ENCODE results near the gene DBF4B. TPM values are rescaled to one million over a fixed set of nuclear protein-coding genes. Genes with fewer than 3 reads are reported as not detected.

The DBF4B gene
- total and polyA plus RNA-seq, 10 of the 15 experiments (the other 5 are each of a cell fraction or from before 2014, with no cell fraction given), result 2.4 to 24.6 (median 16.9) TPM

DNA sequence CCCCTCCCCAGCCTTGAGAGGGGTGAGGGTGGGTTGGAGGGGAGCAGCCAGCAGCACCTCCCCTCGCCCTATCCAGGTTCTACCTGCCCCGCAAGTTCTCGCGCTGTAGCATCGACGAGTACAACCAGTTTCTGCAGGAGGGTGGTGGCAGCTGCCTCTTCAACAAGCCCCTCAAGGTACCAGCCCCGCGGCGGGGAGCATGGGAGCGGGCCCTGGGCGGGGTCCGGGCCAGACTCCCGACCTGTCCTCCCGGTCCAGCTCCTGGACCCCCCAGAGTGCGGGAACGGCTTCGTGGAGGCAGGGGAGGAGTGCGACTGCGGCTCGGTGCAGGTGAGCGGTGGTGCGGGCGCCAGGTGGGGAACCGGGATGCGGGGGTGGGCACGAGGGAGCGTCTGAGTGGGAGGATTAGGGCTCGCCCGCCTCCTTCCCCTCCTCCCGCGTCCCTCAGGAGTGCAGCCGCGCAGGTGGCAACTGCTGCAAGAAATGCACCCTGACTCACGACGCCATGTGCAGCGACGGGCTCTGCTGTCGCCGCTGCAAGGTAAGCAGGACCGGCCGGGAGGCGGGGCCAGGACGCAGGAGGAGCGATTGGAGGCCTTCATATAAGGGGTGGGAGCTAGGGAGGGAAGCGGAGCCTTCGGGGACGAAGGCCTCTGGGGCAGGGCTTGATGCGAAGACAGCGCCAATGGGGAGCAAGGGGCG, 66.8 kb downstream of the DBF4B start:
- ChIA-PET POLR2A (interaction anchor here (0.7 kb wide), 2 partner anchors 180 to 376 kb away, joined by 3 to 7 read pairs; no protein-coding TSS in a partner anchor), RAD21 (ENCODE audit: unreplicated experiment) (interaction anchor here (0.6 to 1.0 kb wide), 14 partner anchors 88 to 554 kb away, joined by 3 to 8 read pairs (median 3); partner anchors contain the start of gene ACBD4), SMC1A (ENCODE audit: uncharacterized antibody, unreplicated experiment) (interaction anchor here (1.0 to 3.3 kb wide), 5 partner anchors 59 to 360 kb away, joined by 3 to 19 read pairs (median 5); partner anchors contain the start of gene ACBD4), CTCF (interaction anchor here (0.6 to 12.1 kb wide), 19 partner anchors 11 to 376 kb away, joined by 3 to 175 read pairs (median 4); partner anchors contain the start of genes ACBD4 and PLCD3)
- no peaks in the 10 kb centered on the region for H3K79me2 ChIP-seq (ENCODE audit: control insufficient read depth, insufficient read depth, low read length)
- in situ Hi-C loops (cut with MboI), result loop anchor here (10.0 kb wide), 1 partner anchor 350 kb away; no protein-coding TSS in a partner anchor
- peak; percentile 99 for FAIRE-seq
- under 1% methylated on average over 46 of the region's 50 CpGs for WGBS (ENCODE audit: insufficient coverage, insufficient replicate concordance, low lambda C conversion rate, missing lambda C conversion rate)
- peak; percentile 96 for ATAC-seq
- H3K36me3 ChIP-seq (ENCODE audit: control insufficient read depth in 2 of 2, insufficient read depth in 2 of 2, low read length in 1 of 2), result no peaks in the 10 kb centered on the region
- peak overlapping the region; percentile 76; the same call in 1 of the 2 replicates for H3K4me3 ChIP-seq
- intact Hi-C loops (cut with micrococcal nuclease; ENCODE audit: unreplicated experiment), result loop anchor here (1.0 to 10.0 kb wide), 4 partner anchors 90 to 358 kb away; partner anchors contain the start of gene PLCD3
- H3K27ac ChIP-seq (ENCODE audit: control insufficient read depth, insufficient read depth), result no peak overlapping the region
- H3K9me3 ChIP-seq (replicated peaks; ENCODE audit: control insufficient read depth, insufficient read depth, low read length), result no peaks in the 10 kb centered on the region
- TF ChIP-seq PAX5 (IDR thresholded peaks at IDR 0.05; ENCODE audit: borderline replicate concordance, low read depth, low read length) (no peak), PKNOX1 (IDR thresholded peaks at IDR 0.05) (peak; percentile 33; the same call in 1 of the 2 replicates), EGR1 (IDR thresholded peaks at IDR 0.05; ENCODE audit: borderline replicate concordance in 1 of 2, low read depth in 2 of 2, low read length in 2 of 2) (peak in 1 of 2 experiments; percentile 61; a peak in 1 of 3 replicates), HDGF (IDR thresholded peaks at IDR 0.05) (peak; percentile 99), IKZF1 (conservative IDR thresholded peaks at IDR 0.05) (peak; percentile 48; the same call in 1 of the 2 replicates), HDAC2 (IDR thresholded peaks at IDR 0.05) (no peak), NFYB (IDR thresholded peaks at IDR 0.05; ENCODE audit: insufficient read depth, low read depth, low read length) (peak; percentile 76; the same call in 1 of the 2 replicates), MXI1 (IDR thresholded peaks at IDR 0.05; ENCODE audit: low read depth, low read length) (peak; percentile 88), SIN3A (IDR thresholded peaks at IDR 0.05; ENCODE audit: low read depth, low read length) (0 out of 2 replicates have a peak, but pooled peaks have one; percentile 62), ASH2L (IDR thresholded peaks at IDR 0.05; ENCODE audit: borderline replicate concordance, low read depth) (no peak), YY1 (IDR thresholded peaks at IDR 0.05; ENCODE audit: low read depth, low read length) (peak; percentile 53; the same call in 1 of the 2 replicates), CREB1 (IDR thresholded peaks at IDR 0.05; ENCODE audit: low read depth) (peak; percentile 77; the same call in 1 of the 2 replicates), ZNF274 (IDR thresholded peaks at IDR 0.05; ENCODE audit: insufficient read depth, insufficient read length) (no peak), POLR2A (IDR thresholded peaks at IDR 0.05; ENCODE audit: low read depth, low read length) (peak; percentile 69), SP1 (IDR thresholded peaks at IDR 0.05; ENCODE audit: low read depth, low read length) (peak; percentile 58), SPI1 (IDR thresholded peaks at IDR 0.05; ENCODE audit: borderline replicate concordance, insufficient read depth, low read depth, low read length) (0 out of 2 replicates have a peak, but pooled peaks have one; percentile 10), SREBF1 (IDR thresholded peaks at IDR 0.05; ENCODE audit: low read length) (no peak), CREM (IDR thresholded peaks at IDR 0.05; ENCODE audit: low read depth) (peak; percentile 61; the same call in 1 of the 2 replicates)
- TF ChIP-seq, protein P1, sequence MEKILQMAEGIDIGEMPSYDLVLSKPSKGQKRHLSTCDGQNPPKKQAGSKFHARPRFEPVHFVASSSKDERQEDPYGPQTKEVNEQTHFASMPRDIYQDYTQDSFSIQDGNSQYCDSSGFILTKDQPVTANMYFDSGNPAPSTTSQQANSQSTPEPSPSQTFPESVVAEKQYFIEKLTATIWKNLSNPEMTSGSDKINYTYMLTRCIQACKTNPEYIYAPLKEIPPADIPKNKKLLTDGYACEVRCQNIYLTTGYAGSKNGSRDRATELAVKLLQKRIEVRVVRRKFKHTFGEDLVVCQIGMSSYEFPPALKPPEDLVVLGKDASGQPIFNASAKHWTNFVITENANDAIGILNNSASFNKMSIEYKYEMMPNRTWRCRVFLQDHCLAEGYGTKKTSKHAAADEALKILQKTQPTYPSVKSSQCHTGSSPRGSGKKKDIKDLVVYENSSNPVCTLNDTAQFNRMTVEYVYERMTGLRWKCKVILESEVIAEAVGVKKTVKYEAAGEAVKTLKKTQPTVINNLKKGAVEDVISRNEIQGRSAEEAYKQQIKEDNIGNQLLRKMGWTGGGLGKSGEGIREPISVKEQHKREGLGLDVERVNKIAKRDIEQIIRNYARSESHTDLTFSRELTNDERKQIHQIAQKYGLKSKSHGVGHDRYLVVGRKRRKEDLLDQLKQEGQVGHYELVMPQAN (conservative IDR thresholded peaks at IDR 0.05), result 0 out of 2 replicates have a peak, but pooled peaks have one; percentile 15
- H3K4me2 ChIP-seq (ENCODE audit: control insufficient read depth, insufficient read depth), result peak overlapping the region; percentile 100
- peak overlapping the region; percentile 94 for H2AFZ ChIP-seq (ENCODE audit: control insufficient read depth, low read depth, low read length)
- no peaks in the 10 kb centered on the region; the same call in 1 of the 2 replicates for H4K20me1 ChIP-seq (ENCODE audit: control insufficient read depth, insufficient read depth)
- H3K27me3 ChIP-seq (replicated peaks in 1 of 2; ENCODE audit: control insufficient read depth in 2 of 2, insufficient read depth in 2 of 2, low read length in 1 of 2), result no peaks in the 10 kb centered on the region; a peak in 1 of 4 replicates
- no TSS peak for BruUV-seq (replicated peaks)
- no peak overlapping the region; the same call in 1 of the 2 replicates for H3K9ac ChIP-seq (ENCODE audit: control insufficient read depth, insufficient read depth, low read length)
- H3K4me1 ChIP-seq (ENCODE audit: control insufficient read depth, insufficient read depth, low read length), result peaks cover 6% of the 10 kb centered on the region; the same call in 1 of the 2 replicates
- peak; percentile 91 for DNase-seq (ENCODE audit: low read depth, low spot score)

Data from GM12878 (cell line).